Activated T-cell treated with anti-CD3 and anti-CD28 coated beads, Interleukin-2, amount 50 U/mL, for 48 hours (primary cell): ENCODE measurements around the gene RETSAT.
"Not testable (repeated sequence)": the region's sequence is repeated elsewhere in the genome, so short reads cannot be mapped to it uniquely, and the experiment has no call there.

Experiments used
- DNase-seq, 2 experiments: peaks; one replicate each; pipeline ENCODE4 v3.0.0-alpha.2; 2020

The RETSAT gene

DNA sequence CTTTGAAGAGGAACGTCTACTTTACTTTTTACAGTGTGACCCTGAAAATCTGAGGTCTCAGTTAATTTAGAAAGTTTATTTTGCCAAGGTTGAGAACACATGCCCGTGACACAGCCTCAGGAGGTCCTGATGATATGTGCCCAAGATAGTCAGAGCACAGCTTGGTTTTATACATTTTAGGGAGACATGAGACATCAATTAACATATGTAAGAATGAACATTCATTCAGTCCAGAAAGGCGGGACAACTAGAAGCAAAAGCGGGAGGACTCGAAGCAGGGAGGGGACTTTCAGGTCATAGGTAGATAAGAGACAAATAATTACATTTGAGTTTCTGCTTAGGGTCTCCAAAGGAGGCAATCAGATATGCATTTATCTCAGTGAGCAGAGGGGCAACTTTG lies 23.9 kb upstream of the RETSAT start:
- DNase-seq = no peak

DNA sequence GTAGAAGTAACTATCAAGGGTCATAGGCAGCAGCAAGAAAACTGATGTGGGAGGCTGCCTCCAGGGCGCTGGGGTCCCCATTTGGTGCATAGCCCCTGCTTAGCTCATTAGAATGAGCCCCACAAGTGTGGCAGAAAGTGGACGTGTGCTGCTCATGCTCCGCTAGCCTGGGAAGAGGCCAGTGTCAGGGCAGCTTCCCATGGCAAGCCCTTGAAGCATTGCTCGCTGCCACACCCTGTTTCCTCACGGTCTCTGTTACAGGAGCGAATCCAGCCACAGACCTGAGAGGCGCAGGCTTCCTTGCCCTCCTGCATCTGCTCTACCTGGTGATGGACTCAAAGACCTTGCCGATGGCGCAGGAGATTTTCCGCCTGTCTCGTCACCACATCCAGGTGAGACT lies 22.8 kb upstream of the RETSAT start:
- no peak for DNase-seq

DNA sequence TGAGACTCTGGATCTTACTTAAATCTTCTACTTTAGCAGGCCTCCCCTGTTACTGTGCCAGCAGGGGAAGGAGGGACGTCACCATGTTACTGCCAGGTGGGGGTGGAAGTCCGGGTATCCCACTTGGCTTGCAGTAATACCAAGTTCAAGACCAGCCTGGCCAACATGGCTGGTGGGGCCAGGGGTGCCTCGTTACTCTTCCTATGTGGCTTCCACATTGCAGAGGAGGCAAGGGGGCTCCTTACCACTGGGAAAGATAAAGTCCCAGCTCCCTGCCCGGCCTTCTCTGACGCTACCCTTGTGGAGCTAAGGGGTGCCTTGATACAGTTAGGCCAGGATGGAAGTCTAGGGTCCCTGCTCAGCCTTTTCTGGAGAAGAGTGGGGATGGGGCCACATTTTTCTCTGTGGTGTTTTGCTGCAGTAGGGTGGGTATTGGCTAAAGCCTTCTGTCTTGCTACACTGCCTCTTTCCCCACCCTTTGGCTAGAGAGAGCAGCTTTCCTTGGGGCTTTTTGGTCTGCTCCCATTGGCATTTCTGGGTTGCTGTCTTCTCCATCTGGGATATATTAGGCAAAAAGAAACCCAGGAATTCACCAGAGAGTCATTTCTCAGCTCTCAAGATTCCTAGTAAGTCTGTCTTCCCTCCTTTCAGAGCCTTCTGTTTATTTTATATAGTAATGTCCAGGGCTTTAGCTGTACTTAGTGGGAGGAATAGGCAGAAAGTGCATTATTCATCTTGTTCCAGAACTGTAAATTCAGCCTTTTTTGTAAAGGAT lies 22.1 kb upstream of the RETSAT start:
- no peak for DNase-seq

DNA sequence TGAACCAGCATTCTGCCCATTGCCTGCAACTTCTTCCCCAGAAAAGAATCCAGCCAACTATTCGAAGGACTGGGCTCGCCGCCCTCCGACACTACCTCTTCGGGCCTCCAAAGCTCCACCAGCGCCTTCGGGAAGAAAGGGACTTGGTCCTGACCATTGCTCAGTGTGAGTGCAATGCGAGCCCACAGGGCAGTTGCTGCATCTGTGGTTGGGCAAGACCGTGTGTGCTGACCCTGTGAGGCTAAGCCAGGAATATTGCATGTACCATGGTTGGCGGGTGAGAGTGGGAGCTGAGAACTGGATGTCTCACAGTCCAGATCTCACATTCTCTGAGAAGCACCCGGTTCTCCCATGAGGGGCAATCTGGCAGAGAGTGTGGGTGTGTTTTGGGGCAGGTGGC lies 16.7 kb upstream of the RETSAT start:
- no peak for DNase-seq

DNA sequence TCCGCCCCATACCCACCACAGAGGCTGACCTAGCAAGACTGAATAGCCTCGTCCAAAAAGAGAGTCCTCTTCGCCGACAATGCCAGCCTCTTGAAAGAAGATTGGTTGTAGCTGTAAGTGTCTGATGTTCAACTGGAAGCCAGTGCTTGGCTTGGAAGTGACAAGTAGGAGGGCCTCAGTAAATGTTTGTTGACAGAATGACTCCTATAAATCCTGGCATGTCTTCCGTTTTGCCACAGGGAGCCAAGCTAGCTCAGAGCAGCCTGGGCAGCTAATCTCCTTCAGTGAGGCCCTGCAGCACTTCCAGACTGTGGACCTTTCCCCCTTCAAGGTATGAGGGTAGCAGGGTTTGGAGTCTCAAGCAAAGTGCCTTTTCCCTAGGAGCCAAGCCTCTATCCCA lies 15.2 kb upstream of the RETSAT start:
- DNase-seq = no peak

DNA sequence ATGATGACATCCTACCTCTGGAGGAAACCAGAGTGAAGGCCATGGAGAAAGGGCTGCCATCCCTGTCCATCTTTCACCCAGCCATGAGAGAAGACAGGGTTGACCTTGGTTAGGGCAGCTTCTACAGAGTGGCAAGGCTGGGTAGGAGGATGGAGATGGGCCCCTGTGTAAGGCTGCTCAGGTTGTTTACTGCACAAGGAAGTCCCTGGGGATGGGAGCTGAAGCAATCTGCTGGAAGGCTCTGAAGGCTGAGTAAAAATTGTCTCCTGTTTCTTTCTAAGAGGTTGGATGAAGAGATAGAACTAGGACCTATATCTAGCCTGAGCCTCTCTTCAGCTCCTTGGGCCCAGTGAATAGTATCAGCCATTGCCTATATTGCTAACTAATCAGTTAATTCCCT lies 14.6 kb upstream of the RETSAT start:
- DNase-seq = no peak

DNA sequence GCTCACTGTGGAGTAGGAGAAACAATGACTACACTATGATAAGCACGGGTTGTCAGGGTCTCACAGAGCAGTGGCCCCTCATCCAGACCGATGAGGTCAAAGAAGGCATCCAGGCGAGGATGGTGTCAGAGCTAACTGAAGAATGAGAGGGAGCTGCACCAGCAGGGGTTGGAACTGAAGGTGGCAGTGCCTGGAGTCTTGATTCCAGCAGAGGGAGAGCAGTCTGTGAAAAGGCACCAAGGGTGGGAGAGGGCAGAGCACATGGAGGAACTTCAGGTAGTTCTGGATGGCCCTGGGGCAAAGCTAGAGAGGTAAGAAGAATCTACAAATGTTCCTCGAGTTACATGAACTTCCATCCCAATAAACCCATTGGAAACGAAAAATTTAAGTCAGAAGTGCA lies 12.9 kb upstream of the RETSAT start:
- no peak for DNase-seq

DNA sequence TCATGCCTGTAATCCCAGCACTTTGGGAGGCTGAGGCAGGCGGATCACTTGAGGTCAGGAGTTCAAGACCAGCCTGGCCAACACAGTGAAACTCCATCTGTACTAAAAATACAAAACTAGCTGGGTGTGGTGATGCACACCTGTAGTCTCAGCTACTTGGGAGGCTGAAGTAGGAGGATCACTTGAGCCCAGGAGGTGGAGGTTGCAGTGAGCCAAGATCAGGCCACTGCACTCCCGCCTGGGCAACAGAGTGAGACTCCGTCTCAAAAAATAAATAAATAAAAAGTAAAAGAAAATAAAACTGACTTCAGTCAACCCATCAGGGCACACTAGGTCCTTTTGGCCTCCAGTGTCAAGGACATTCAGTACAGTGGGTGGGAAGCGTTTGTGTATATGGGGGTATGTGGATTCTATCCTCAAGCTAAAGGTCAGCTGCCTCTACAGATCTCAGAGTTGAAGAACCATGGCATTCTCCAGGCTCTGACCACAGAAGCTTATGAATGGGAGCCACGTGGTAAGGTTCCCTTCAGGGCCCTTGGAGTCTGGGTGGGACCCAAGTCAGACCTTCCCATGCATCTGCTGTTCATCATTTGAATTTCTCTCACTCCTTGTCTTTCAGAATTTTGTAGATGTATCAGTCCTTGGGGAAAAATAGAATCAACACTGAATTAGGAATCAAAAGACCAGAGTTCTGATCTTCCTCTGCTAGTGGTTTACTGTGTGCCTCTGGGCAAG lies 8.5 kb upstream of the RETSAT start:
- DNase-seq = not testable (repeated sequence)

DNA sequence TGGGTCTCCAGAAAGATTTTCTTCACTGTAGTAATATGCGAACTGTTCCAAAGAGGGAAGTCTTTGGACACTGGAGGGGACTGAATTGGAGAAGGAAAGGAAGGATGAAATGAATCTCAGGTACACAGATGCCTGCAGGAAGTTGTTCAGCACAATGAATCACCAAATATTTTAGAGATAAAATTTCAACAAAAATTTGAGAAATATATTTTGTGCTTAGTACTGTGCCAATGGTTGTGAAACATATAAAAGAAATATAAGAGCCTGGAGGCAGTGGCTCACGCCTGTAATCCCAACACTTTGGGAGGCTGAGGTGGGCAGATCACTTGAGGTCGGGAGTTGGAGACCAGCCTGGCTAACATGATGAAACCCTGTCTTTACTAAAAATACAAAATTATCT lies 3.4 kb upstream of the RETSAT start:
- no peak for DNase-seq

DNA sequence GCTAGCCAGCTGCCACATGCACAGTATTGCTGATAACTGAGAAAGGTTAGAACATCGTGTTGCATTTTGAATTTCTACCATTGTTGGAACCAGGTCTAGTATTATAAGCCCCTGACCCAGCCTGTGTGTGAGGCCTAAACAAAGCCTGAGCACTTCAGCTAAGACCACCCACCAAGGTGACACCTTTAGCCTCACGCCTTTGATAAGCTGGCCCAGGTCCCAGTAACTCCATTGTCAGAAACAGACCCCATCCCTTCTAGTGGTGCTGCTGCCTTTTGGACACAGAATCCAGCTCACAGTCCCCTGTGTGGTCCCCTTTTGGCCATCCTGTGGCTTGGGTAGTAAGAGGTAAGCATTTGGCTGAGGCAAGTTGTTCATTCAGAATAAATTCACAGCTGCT lies 1.9 kb upstream of the RETSAT start:
- no peak for DNase-seq

DNA sequence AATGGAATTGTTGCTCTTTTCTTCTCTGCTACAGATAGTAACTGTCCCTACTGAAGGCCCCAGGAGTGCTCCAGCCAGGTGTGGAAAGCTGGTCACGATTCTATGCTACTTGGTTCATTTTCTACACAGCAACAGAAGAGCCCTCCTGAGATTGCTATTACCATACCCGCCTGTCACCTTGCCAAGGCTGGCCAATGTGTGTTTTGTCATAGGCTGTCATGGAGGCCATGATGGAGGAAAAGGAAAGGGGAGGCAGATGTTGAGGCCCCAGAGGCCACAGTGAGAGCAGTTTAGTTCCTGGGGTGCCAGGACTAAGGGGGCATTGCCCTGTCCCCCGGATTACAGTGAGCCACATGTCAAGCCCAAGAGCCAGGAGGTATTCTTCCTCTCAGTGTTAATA lies 1.2 kb upstream of the RETSAT start:
- DNase-seq = no peak

DNA sequence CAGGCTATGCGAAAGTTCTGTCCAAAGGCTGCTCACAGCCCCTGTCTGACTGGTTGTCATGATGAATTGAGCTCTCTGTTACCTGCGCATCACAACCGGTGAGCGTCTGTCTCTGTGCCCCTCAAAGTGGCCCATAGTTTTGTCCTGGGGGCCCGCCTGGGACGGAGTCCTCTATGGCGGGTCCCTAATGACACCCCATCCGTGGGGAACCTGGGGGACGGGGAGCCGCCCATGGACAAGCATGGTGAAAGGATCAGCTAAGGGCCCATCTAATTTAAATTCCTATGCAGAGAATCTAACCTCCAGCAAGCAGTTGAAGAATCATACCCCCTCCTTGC lies 714 bp upstream of the RETSAT start:
- DNase-seq = no peak

DNA sequence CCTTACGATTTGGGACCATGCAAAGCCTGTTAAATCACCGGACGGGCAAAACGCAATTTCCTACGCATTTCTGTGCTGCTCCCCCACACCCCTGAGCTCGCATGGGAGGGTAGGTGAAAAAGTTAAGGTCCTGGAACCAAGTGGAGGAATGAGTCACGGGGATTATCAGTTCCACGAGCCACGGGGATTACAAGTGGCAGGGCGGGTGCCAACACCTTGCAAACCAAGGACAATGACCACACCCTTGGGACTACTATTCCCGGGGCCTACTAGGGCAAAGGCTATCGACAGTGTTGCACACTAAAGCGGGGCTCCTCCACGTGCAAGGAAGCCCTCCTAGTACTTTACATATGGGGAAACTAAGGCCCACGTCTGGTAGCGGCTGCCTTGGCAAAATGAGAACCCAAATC lies 447 bp downstream of the RETSAT start:
- no peak for DNase-seq

DNA sequence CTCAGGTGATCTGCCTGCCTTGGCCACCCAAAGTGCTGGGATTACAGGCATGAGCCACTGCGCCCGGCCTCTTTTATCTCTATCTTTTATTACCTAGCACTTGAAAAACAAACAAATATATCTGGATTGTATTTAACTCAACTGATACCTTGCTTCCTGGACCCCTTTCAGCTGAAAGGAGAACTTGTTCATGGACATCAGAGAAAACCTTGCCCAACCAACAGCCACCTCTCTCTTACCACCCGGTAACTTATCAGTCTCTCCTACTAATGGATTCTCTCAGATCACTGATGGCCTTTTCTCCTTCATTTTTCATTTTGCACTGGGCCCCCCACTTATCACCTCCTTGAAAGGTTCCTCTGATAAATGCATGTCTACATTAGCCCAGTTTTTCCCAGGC lies 6.7 kb downstream of the RETSAT start:
- DNase-seq = no peak

DNA sequence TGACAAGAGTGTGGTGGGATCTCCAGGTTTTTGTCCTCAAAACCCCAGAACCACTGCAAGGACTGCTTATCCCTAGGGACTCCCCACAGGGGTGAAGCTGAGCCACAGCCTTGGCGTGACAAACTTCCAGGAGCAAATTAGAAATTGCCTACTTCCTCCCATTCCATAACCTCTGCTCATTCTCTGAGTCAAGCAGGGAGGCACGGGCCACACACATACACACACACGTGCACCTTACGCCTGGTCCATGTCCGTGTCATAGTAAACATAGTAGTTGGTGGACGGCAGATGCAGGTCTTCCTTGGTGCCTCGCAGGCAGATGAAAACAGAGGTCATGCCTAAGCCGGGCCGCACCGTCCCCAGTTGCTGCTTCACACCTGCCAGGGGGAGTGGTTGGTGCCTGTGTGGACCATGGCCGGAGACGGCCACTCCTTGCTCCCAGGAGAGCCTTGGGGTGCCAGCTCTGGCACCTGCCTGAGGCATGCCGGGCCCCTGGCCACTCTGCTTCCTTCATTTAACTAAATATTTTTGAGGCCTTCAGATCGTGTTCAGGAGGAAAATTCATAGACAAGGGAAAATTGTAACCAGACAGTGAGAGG lies 9.9 kb downstream of the RETSAT start:
- no peak for DNase-seq

DNA sequence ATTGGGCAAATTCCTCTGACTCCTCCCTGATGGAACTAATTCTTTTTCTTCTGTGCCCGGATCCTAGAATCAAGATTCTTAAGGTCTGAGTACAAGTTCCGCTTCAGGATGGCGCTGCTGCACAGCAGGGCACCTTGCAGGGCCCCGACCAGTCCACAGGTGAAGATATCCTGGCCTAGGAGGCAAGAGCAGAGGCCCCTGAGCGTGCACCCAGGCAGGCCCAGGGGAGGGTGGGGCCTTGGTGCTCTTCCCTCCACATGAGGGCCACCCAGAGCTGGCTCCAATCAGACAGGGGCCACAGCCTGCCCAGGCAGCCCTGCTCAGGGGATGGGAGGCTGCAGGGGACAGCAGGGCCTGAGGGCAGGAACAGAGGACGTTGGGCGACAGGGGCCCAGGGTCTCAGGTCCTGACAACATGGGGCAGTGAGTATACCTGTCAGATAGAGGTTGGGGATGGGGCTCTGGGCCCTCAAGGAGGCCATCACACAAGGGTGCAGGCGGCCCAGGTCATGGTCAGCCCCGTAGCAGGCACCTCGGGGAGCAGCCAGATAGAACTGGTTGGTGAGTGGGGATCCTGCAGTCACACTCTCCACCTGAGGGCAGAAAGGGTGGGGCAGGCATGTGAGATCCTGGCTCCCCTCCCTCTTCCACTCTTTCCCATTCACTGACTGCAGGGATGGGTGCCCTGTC lies 11.0 kb downstream of the RETSAT start:
- DNase-seq = not testable (repeated sequence)

DNA sequence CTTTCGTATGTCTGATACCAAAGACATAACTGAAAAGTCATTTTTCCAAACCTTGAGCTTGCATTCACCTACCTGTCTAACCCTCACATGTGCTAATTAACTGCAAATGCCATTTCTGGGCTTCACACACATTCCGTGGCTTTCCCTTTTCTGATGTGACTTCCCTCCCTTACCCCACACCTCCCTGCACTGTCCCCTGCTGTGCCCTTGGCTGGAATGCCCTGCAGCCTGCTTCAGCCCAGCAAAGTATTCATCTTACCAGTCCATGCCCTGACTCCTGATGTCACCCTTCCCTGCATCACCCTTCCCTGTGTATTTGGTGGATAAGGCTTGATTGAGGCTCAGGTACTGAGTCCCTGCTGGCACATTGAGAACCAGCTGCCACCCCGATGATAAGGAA lies 12.2 kb downstream of the RETSAT start:
- no peak for DNase-seq

DNA sequence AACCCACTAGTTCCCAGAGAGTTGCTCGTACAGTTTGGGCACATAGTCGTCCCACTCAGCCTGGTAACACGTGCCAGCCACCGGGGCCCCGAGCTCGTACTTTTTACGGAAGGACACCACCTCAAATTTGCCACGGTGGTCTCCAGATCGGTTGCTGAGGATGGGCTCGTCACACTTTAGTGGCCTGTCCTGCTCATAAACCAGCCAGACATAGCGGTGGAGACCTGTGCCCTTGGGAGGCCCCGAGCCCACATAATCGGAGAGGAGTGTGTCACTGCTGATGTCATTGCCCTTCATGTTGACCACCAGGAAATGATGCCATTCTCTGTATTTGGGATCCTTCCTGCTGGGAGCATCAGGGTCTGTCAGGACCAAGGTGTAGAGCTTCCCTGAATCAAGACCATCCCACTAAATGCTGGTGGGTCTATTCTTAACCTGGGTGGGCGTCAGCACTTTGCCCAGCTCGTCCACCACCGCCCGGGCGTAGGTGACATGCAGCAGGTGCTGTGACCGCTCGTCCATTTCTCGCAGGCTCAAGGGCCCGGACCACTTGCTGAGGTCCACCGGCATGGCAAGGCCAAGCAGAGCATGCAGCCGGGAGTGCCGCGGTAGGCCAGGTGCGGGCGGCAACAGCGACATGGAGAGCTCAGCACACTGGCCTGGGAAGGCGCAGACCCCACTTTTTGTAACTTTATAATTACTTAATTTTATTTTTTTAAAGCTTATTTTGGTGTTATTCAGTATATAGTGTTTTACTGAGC lies 12.9 kb downstream of the RETSAT start:
- no peak for DNase-seq

DNA sequence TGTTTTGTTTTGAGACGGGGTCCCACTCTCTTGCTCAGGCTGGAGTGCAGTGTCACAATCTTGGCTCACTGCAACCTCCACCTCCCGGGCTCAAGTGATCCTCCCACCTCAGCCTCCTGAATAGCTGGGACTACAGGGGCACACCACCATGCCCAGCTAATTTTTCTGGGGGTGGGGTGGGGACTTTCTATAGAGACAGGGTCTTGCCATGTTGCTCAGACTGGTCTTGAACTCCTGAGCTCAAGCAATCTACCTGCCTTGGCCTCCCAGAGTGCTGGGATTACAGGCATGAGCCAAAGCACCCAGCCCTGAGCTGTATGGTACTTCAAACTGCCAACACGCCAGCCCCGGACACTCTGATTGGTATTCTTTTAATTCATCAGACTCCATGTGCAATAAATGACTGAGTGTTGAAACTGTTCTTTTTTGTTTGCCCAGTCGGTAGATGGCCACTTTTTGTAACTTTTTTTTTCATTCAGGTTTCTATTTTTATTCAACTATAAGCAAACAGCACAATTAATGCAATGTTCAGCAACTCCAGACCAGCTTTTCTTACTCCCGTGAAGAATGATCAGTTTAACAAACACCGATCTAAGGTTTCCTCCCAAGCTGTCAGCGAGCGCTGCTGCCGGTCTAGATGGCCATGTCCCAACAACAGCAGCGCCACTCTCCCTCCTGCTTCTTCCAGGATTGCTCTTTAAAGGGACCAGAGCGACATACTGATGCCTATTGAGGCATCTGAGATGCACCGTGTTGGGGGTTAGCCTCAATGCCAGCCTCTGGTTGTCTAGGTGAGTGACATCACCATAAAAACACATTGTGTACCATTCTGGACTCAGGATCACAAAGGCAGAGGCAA lies 14.1 kb downstream of the RETSAT start:
- no peak for DNase-seq

DNA sequence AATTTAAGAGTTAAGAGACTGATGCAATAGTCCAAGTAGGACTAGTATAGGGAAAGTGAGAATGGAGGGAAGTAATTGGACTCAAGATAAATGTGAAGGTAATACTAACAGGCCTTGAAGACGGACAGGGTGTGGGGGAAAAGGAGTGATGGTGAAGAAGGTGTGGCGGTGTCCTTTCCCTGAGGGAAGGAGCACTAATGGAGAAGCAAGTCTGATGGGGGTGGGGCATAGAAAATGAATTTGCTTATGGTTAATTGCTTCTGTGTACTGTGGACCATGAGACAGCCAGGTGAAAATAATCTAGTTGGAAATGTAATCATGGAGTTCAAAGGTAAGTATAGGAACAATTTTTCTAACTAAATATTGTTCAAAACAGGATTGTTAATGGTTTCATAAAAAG lies 19.4 kb downstream of the RETSAT start:
- no peak for DNase-seq

DNA sequence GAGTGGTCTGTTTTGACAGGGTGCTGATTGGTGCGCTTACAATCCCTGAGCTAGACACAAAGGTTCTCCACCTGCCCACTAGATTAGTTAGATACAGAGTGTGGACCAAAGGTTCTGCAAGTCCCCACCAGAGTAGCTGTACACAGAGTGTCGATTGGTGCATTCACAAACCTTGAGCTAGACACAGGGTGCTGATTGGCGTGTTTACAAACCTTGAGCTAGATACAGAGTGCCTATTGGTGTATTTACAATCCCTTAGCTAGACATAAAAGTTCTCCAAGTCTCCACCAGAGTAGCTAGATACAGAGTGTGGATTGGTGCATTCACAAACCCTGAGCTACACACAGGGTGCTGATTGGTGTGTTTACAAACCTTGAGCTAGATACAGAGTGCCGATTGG lies 20.5 kb downstream of the RETSAT start:
- not testable (repeated sequence) for DNase-seq
